ENCODE measurements around the gene DCAF12L2. TPM values are rescaled to one million over a fixed set of nuclear protein-coding genes. Genes with fewer than 3 reads are reported as not detected.
"Not testable (repeated sequence)": the region's sequence is repeated elsewhere in the genome, so short reads cannot be mapped to it uniquely, and the experiment has no call there.

Gene DCAF12L2
- total RNA-seq = under 1 TPM in 1 of 2 experiments, not detected in 1; 0.11 TPM

DNA sequence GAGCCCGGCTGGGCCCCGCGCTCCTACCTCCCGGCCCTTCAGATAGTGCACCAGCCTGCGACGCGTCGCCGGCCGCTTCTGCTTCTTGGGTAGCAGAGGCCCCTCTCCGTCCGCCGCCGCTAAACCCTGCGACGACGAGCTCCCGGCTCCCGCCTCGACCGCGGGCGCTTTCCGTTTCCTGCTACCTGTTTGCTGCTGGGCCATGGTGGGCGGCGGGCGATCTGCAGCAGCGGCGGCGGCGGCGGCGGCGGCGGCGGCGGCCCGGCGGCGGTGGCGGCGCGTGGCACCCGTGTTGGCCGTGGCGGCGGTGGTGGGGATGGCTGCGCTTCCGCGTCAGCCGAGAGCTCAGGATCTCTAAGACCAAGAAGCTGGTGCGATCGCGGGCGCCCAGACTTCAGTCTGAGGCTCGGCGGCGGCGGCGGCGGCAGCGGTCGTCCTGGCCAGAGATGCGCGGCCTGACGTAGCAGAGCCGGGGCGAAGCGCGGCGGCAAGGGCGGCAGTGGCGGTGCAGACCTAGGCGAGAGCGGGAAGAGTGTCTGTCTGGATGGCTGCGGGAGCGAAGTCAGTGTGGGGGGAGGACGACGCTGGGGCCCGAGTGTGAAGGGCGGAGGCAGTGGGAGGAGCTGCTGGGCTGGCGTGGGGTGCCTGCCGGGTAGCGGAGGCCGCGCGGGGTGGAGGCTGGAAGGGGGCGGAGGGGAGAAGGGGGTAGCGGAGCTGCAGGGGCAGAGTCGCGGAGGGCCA, at the start of gene DCAF12L2:
Gene DCAF12L2 (minus strand): TSS at position 569 of the 741 bp plus-strand sequence. CDS start 365 bp downstream, at position 204.
- peak; percentile 26 for DNase-seq
- ATAC-seq = peak; percentile 36
- peaks cover 6% of the 10 kb centered on the region for H3K27me3 Mint-ChIP-seq
- no peaks in the 10 kb centered on the region for H3K9me3 Mint-ChIP-seq (ENCODE audit: low read depth)
- no peaks in the 10 kb centered on the region for H3K36me3 Mint-ChIP-seq (ENCODE audit: low read depth)
- no peaks in the 10 kb centered on the region for H3K4me1 Mint-ChIP-seq
- intact Hi-C loops (cut with DNase I, micrococcal nuclease) = no loop called here
- peak within 1 kb of the TSS; percentile 35 for H3K4me3 Mint-ChIP-seq
- CTCF ChIA-PET = no interaction called here
- H3K27ac Mint-ChIP-seq = no peak within 1 kb of the TSS
- POLR2A ChIA-PET = no interaction called here

DNA sequence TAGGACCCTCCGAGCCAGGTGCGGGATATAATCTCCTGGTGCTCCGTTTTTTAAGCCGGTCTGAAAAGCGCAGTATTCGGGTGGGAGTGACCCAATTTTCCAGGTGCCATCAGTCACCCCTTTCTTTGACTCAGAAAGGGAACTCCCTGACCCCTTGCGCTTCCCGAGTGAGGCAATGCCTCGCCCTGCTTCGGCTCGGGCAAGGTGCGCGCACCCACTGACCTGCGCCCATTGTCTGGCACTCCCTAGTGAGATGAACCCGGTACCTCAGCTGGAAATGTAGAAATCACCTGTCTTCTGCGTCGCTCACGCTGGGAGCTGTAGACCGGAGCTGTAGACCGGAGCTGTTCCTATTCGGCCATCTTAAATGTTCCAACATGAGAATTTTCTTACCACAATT, 24.8 kb upstream of the DCAF12L2 start:
- POLR2A ChIA-PET; H3K36me3 Mint-ChIP-seq (ENCODE audit: low read depth); H3K4me1 Mint-ChIP-seq; ATAC-seq; H3K4me3 Mint-ChIP-seq; H3K27me3 Mint-ChIP-seq; H3K27ac Mint-ChIP-seq; DNase-seq; H3K9me3 Mint-ChIP-seq (ENCODE audit: low read depth); CTCF ChIA-PET; intact Hi-C loops (cut with DNase I, micrococcal nuclease): not testable (repeated sequence)

DNA sequence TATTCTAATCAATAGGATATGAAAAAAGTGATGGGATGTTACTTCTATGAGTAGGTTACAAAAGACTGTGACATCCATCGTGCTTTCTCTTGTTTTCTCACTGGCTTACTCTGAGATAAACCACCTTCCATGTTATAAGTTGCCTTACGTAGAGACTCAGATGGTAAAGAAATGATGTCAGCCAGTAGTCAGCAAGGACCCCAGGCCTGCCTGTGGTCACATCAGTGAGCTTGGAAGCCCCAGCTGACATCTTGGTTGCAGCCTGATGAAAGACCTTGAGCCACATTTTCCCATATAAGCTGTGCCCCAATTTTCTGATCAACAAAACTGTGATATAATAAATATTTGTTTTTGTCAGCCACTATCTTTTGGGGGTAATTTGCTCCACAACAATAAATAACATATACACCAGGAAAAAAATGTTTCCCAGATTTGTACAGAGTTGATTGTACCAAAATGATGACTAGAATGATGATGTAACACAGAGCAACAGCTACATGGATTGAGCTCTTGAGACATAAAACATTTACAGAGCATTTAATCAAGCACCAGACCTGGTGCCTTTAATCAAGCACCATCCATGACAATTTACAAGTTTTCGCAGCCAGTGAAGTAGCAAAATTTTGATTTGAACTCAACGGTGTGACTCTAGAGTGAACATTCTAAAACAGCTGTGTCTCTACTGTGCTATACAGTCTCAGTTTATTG, 11.2 kb upstream of the DCAF12L2 start:
- no peaks in the 10 kb centered on the region for H3K9me3 Mint-ChIP-seq (ENCODE audit: low read depth)
- H3K27me3 Mint-ChIP-seq = no peaks in the 10 kb centered on the region
- H3K27ac Mint-ChIP-seq = no peak overlapping the region
- ATAC-seq = no peak
- ChIA-PET POLR2A (no interaction called here), CTCF (no interaction called here)
- intact Hi-C loops (cut with DNase I, micrococcal nuclease) = no loop called here
- no peaks in the 10 kb centered on the region for H3K4me1 Mint-ChIP-seq
- DNase-seq = no peak
- no peaks in the 10 kb centered on the region for H3K36me3 Mint-ChIP-seq (ENCODE audit: low read depth)
- H3K4me3 Mint-ChIP-seq = no peak overlapping the region

DNA sequence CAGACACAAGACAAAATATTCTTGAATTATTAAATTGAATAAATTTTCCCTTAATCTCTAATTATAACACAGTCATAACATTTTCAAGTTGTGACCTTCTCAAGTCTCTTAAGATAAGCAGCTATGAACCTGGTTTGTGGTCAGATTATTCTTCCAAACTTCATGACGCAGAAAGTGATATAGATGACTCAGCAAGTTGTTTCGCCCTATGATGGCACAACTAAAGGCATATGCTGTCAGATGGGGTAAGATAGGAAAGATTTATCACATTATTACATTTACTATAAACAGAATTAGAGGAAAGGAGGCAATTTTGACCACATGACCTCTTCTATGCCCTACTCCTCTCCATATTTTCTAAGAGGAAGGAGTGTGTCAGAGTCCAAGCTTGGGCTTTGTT, 4.6 kb upstream of the DCAF12L2 start:
- intact Hi-C loops (cut with DNase I, micrococcal nuclease) = no loop called here
- peaks cover 4% of the 10 kb centered on the region for H3K27me3 Mint-ChIP-seq
- ATAC-seq (no peak), DNase-seq (no peak)
- ChIA-PET POLR2A (no interaction called here), CTCF (no interaction called here)
- H3K4me1 Mint-ChIP-seq = no peaks in the 10 kb centered on the region
- no peak overlapping the region for H3K4me3 Mint-ChIP-seq
- no peak overlapping the region for H3K27ac Mint-ChIP-seq
- no peaks in the 10 kb centered on the region for H3K36me3 Mint-ChIP-seq (ENCODE audit: low read depth)
- no peaks in the 10 kb centered on the region for H3K9me3 Mint-ChIP-seq (ENCODE audit: low read depth)

DNA sequence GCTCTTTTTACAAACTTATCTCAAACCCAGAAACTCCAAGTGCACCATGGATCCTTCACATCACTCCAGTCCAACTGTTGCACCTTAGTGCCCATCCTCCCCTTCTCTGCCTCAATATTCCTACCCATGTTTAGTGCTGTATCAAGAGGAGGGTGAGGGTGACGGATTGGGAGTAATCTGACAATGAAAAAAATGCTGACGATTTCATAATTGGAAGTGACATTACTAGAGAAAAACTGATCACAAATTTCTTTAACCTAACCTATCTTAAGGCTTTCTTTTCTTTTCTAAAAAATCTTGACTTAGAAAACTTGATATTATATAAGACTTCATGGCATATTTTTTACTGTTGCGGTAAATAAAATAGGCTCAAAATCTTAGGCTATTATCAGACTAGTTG, 1.5 kb upstream of the DCAF12L2 start:
- no peak for ATAC-seq
- no peaks in the 10 kb centered on the region for H3K36me3 Mint-ChIP-seq (ENCODE audit: low read depth)
- peaks cover 4% of the 10 kb centered on the region for H3K27me3 Mint-ChIP-seq
- H3K27ac Mint-ChIP-seq = no peak overlapping the region
- no peak overlapping the region for H3K4me3 Mint-ChIP-seq
- DNase-seq = no peak
- no peaks in the 10 kb centered on the region for H3K4me1 Mint-ChIP-seq
- POLR2A ChIA-PET = no interaction called here
- intact Hi-C loops (cut with DNase I, micrococcal nuclease) = no loop called here
- CTCF ChIA-PET = no interaction called here
- no peaks in the 10 kb centered on the region for H3K9me3 Mint-ChIP-seq (ENCODE audit: low read depth)

DNA sequence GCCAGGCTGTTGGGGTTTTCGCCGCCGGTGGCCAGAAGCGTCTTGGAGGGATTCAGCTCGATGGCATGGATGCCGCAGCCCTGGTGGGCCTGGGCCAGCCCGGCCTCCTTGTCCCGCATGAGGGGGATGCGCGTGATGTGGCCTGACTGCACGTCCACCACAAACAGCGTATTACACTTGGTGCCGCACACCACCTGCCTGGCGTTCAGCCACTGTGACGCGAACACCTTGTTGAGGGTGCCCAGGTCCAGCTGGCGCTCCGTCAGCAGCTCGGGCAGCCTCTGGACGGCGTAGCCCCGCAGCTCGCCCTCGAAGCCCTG, 728 bp downstream of the DCAF12L2 start:
- Mint-ChIP-seq H3K27ac (no peak overlapping the region), H3K9me3 (ENCODE audit: low read depth) (no peaks in the 10 kb centered on the region), H3K4me3 (no peak overlapping the region), H3K27me3 (peaks cover 6% of the 10 kb centered on the region), H3K36me3 (ENCODE audit: low read depth) (no peaks in the 10 kb centered on the region), H3K4me1 (no peaks in the 10 kb centered on the region)
- CTCF ChIA-PET = no interaction called here
- ATAC-seq = no peak
- intact Hi-C loops (cut with DNase I, micrococcal nuclease) = no loop called here
- DNase-seq = no peak
- POLR2A ChIA-PET = no interaction called here

DNA sequence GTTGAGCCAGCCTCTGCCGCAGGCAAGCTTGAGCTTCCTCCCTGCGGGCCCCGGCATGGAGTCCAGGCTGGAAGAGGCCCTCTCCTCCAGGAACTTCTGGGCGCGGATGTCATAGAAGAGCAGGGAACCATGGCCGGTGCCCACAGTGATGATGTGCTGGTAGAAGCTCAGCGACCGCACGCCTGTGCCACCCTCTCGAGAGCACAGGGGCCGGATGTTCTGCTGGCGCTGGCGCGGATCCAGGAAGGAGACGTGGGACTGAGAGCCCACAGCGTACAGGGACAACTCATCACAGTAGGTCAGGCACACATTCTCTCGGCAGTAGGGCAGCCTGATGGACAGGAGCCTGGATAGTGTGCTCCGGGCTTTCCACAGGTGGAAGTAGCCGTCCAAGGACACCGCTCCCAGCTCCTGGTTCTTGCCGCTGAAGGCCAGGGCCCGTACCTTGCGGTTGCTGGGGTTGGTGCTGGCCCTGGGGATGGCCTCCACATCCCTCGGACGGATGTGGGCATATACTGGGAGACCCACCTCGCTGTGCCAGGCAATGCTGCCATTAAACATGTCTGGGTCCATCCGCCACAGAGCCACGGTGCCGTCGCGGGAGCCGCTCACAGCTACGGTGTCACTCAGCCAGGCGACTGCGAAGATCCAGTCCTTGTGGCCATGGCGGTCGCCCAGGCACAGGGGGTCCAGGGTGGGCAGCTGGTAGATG, 1.2 kb downstream of the DCAF12L2 start:
- no peak overlapping the region for H3K4me3 Mint-ChIP-seq

DNA sequence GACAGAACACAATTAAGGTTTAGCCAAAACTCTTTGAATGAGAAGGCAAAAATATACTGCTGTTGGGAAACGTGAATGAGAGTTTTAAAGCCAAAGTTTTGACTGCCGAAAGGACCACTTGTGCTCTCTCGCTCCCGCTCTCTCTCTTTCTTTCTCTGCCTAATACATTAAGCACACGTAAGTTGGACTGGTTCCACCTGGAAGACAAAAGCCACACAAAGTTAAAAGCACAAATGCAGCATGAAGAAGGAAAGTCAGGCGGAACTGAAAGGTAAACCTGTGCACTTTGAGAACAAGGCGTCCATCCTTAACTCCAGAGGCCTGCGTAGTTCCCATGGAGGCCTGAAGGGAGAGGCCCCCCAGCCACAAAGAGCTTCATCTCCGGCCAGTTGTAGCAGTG, 1.9 kb downstream of the DCAF12L2 start:
- ATAC-seq = no peak
- POLR2A ChIA-PET = no interaction called here
- Mint-ChIP-seq H3K4me1 (no peaks in the 10 kb centered on the region), H3K27me3 (peaks cover 6% of the 10 kb centered on the region), H3K4me3 (no peak overlapping the region), H3K9me3 (ENCODE audit: low read depth) (no peaks in the 10 kb centered on the region), H3K27ac (no peak overlapping the region), H3K36me3 (ENCODE audit: low read depth) (no peaks in the 10 kb centered on the region)
- DNase-seq = no peak
- CTCF ChIA-PET = no interaction called here
- intact Hi-C loops (cut with DNase I, micrococcal nuclease) = no loop called here

More for the DNA sequence above, 1.2 kb downstream of the DCAF12L2 start:
- ChIA-PET POLR2A (no interaction called here), CTCF (no interaction called here)
- no peak for DNase-seq
- H3K27me3 Mint-ChIP-seq = peaks cover 6% of the 10 kb centered on the region
- intact Hi-C loops (cut with DNase I, micrococcal nuclease) = no loop called here
- no peak overlapping the region for H3K27ac Mint-ChIP-seq
- no peaks in the 10 kb centered on the region for H3K9me3 Mint-ChIP-seq (ENCODE audit: low read depth)
- H3K4me1 Mint-ChIP-seq = no peaks in the 10 kb centered on the region
- ATAC-seq = no peak
- no peaks in the 10 kb centered on the region for H3K36me3 Mint-ChIP-seq (ENCODE audit: low read depth)

DNA sequence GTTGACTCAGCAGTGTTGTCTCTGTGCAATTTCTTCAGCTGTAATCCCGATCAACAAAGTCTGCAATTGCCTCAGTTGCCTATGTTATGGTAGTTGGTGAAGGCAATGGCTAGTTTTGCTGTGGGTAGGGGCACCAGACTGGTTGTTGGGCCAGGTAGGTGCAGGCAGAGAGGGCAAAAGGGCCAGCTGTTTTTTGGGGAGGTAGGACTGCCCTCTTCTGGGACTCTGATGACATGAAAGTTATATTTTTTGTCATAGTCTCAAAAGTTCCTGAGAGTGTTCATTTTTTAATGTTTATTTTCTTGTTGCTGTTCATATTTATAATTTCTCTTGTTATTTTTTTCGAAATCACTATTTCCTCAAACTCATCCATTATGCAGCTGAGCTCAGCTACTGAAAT, 25.1 kb downstream of the DCAF12L2 start:
- Mint-ChIP-seq H3K27ac (no peak overlapping the region), H3K4me1 (no peaks in the 10 kb centered on the region), H3K4me3 (no peak overlapping the region), H3K9me3 (ENCODE audit: low read depth) (no peaks in the 10 kb centered on the region), H3K27me3 (no peaks in the 10 kb centered on the region), H3K36me3 (ENCODE audit: low read depth) (no peaks in the 10 kb centered on the region)
- DNase-seq (no peak), ATAC-seq (no peak)
- ChIA-PET CTCF (interaction anchor here (0.6 kb wide), 1 partner anchor 259 kb away, joined by 3 read pairs; no protein-coding TSS in a partner anchor), POLR2A (no interaction called here)
- intact Hi-C loops (cut with DNase I, micrococcal nuclease) = no loop called here

DNA sequence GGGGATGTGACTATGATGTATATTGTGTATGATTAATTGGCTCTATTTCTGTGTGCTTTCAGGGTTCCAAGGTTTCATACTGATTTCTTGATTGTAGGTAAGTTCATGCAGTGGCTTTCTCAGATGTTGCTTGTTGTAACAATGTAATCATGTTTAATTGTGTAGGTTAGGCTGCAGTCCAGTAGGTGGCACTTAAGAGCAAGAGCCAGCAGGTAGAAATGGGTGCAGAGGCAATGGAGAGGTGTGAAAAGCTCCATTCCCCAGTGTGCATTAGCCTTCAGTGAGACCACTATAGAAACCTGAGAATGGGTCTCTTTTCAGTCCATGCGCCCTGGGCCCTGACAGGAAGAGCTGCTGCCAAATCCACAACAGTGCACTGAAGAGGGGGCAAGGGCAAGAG, 28.2 kb downstream of the DCAF12L2 start:
- no peaks in the 10 kb centered on the region for H3K36me3 Mint-ChIP-seq (ENCODE audit: low read depth)
- DNase-seq = no peak
- intact Hi-C loops (cut with DNase I, micrococcal nuclease) = no loop called here
- ChIA-PET CTCF (no interaction called here), POLR2A (no interaction called here)
- H3K9me3 Mint-ChIP-seq (ENCODE audit: low read depth) = peaks cover 3% of the 10 kb centered on the region
- H3K4me1 Mint-ChIP-seq = no peaks in the 10 kb centered on the region
- H3K27me3 Mint-ChIP-seq = no peaks in the 10 kb centered on the region
- no peak for ATAC-seq
- H3K4me3 Mint-ChIP-seq = no peak overlapping the region
- H3K27ac Mint-ChIP-seq = no peak overlapping the region

DNA sequence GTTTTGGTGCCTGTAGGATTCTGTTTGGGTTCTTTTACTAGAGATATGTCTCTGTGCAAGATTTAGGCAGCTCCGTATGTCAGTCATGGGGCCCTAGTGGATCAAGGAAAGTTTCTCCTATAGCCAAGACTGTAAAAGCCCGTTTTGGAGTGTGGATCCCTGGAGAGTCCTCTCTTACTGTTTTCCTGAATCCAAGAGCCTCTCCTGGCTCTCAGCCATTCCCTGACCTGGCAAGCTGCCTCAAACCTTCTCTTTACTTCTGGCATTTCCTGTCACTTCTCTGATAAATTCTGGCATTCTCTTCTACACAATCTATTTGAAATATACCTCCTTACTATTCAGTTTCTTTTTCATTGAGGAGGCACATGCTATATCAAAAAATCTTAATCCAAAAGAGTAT, 41.4 kb downstream of the DCAF12L2 start:
- no peaks in the 10 kb centered on the region for H3K27me3 Mint-ChIP-seq
- ChIA-PET CTCF (no interaction called here), POLR2A (no interaction called here)
- no peaks in the 10 kb centered on the region for H3K36me3 Mint-ChIP-seq (ENCODE audit: low read depth)
- no peaks in the 10 kb centered on the region for H3K4me1 Mint-ChIP-seq
- no peak overlapping the region for H3K27ac Mint-ChIP-seq
- no peak for ATAC-seq
- no peak for DNase-seq
- intact Hi-C loops (cut with DNase I, micrococcal nuclease) = no loop called here
- no peaks in the 10 kb centered on the region for H3K9me3 Mint-ChIP-seq (ENCODE audit: low read depth)
- H3K4me3 Mint-ChIP-seq = no peak overlapping the region
